HEK293 (cell line): ENCODE results near the gene KRT32.

ENCODE experiments used
- CTCF ChIA-PET: fragments of 350-600 bp; formaldehyde crosslinking; extraction: SDS; loops from one replicate; lab custom pipeline; 2021; ENCODE audit warnings: antibody characterized with exemption; lab: Yijun Ruan, JAX
- POLR2A ChIA-PET: fragments of 300-600 bp; formaldehyde crosslinking; extraction: SDS; loops from one replicate; lab custom pipeline; 2020; ENCODE audit warnings: antibody characterized with exemption, inconsistent platforms; lab: Yijun Ruan, JAX
- H3K27ac ChIP-seq: fragments of 200-500 bp; sonication (Bioruptor generic); 2 replicates; pipeline ENCODE4 v1.5.1; 2014; ENCODE audit warnings: low read depth, low read length, control low read depth, inconsistent platforms; ENCODE audit errors: extremely low read depth
- H3K36me3 ChIP-seq, 2 experiments: fragments of 200-500 bp in 1 of 2; sonication (Bioruptor generic) in 1 of 2; 1 replicate in 1 of 2; 2 replicates in 1 of 2; pipeline ENCODE4 v1.5.1; 2014 to 2017; ENCODE audit warnings: inconsistent platforms in 2 of 2, low read length in 2 of 2; ENCODE audit not compliant: control insufficient read depth in 2 of 2, insufficient read depth in 1 of 2
- H3K4me1 ChIP-seq: fragments of 200-500 bp; sonication (Bioruptor generic); 2 replicates; pipeline ENCODE4 v1.5.1; 2014; ENCODE audit warnings: mild to moderate bottlenecking, low read length, inconsistent platforms; ENCODE audit not compliant: control insufficient read depth, insufficient read depth
- H3K4me3 ChIP-seq: 2 replicates; pipeline ENCODE4 v1.5.1; 2011; ENCODE audit warnings: low read depth, mild to moderate bottlenecking, control low read depth, low read length, moderate library complexity
- H3K9me3 ChIP-seq: fragments of 200-500 bp; sonication (Bioruptor generic); 2 replicates; pipeline ENCODE4 v1.5.1; 2014; ENCODE audit warnings: low read depth, low read length, inconsistent platforms; ENCODE audit not compliant: control insufficient read depth, insufficient read depth
- KLF10 ChIP-seq: fragments of 450-650 bp; IDR thresholded peaks from 2 replicates; pipeline ENCODE4 v1.5.1; 2018; ENCODE audit warnings: missing biosample characterization, mild to moderate bottlenecking, missing genetic modification characterization
- KLF16 ChIP-seq: fragments of 450-650 bp; formaldehyde crosslinking; IDR thresholded peaks from 2 replicates; pipeline ENCODE4 v1.5.1; 2017; ENCODE audit warnings: missing biosample characterization, missing genetic modification characterization
- MEIS1 ChIP-seq: sonication (generic); formaldehyde crosslinking; IDR thresholded peaks from 2 replicates; pipeline ENCODE4 v1.8.1; 2022; ENCODE audit warnings: missing genetic modification reagents, mild to moderate bottlenecking, borderline replicate concordance
- MYNN ChIP-seq: fragments of 450-650 bp; formaldehyde crosslinking; IDR thresholded peaks from 2 replicates; pipeline ENCODE4 v1.5.1; 2016; ENCODE audit warnings: missing biosample characterization, missing genetic modification characterization, borderline replicate concordance
- SETDB1 ChIP-seq: IDR thresholded peaks from one replicate; pipeline ENCODE4 v1.6.1; 2017; ENCODE audit warnings: mild to moderate bottlenecking, low read length, moderate library complexity, mixed read lengths; ENCODE audit not compliant: insufficient read length
- ZBTB20 ChIP-seq: fragments of 450-650 bp; formaldehyde crosslinking; IDR thresholded peaks from 2 replicates; pipeline ENCODE4 v1.5.1; 2016; ENCODE audit warnings: missing biosample characterization, missing genetic modification characterization
- ZFHX2 ChIP-seq: fragments of 450-650 bp; formaldehyde crosslinking; conservative IDR thresholded peaks from 2 replicates; pipeline ENCODE4 v1.5.1; 2016; ENCODE audit warnings: missing biosample characterization, missing genetic modification characterization
- ZFP37 ChIP-seq: fragments of 450-650 bp; formaldehyde crosslinking; IDR thresholded peaks from 2 replicates; pipeline ENCODE4 v1.5.1; 2016; ENCODE audit warnings: missing biosample characterization, missing genetic modification characterization
- ZNF10 ChIP-seq: fragments of 450-650 bp; formaldehyde crosslinking; IDR thresholded peaks from 2 replicates; pipeline ENCODE4 v1.5.1; 2017; ENCODE audit warnings: missing biosample characterization, missing genetic modification characterization
- ZNF140 ChIP-seq: fragments of 450-650 bp; formaldehyde crosslinking; IDR thresholded peaks from 2 replicates; pipeline ENCODE4 v1.5.1; 2016; ENCODE audit warnings: missing biosample characterization, missing genetic modification characterization
- ZNF146 ChIP-seq: fragments of 450-650 bp; formaldehyde crosslinking; IDR thresholded peaks from 2 replicates; pipeline ENCODE4 v1.5.1; 2016; ENCODE audit warnings: missing biosample characterization, missing genetic modification characterization
- ZNF157 ChIP-seq: fragments of 450-650 bp; formaldehyde crosslinking; IDR thresholded peaks from 2 replicates; pipeline ENCODE4 v1.5.1; 2016; ENCODE audit warnings: missing biosample characterization, missing genetic modification characterization
- ZNF16 ChIP-seq: fragments of 450-650 bp; formaldehyde crosslinking; IDR thresholded peaks from 2 replicates; pipeline ENCODE4 v1.5.1; 2016; ENCODE audit warnings: low read depth, missing biosample characterization, missing genetic modification characterization
- ZNF19 ChIP-seq: fragments of 450-650 bp; formaldehyde crosslinking; IDR thresholded peaks from 2 replicates; pipeline ENCODE4; 2016; ENCODE audit warnings: missing biosample characterization, missing genetic modification characterization, low read depth
- ZNF214 ChIP-seq: fragments of 450-650 bp; formaldehyde crosslinking; IDR thresholded peaks from 2 replicates; pipeline ENCODE4 v1.5.1; 2017; ENCODE audit warnings: missing biosample characterization, mild to moderate bottlenecking, missing genetic modification characterization, borderline replicate concordance
- ZNF274 ChIP-seq, 2 experiments: fragments of 200-500 bp in 1 of 2; fragments of 450-650 bp in 1 of 2; sonication (Bioruptor generic) in 1 of 2; formaldehyde crosslinking in 1 of 2; IDR thresholded peaks; 2 replicates each; pipeline versions ENCODE4 v1.5.1 to v1.6.1; 2014 to 2016; ENCODE audit warnings: borderline replicate concordance in 1 of 2, inconsistent platforms in 1 of 2, low read length in 1 of 2, missing biosample characterization in 1 of 2, missing genetic modification characterization in 1 of 2
- ZNF350 ChIP-seq: fragments of 450-650 bp; formaldehyde crosslinking; IDR thresholded peaks from 2 replicates; pipeline ENCODE4 v1.5.0; 2017; ENCODE audit warnings: missing biosample characterization, mild to moderate bottlenecking, missing genetic modification characterization
- ZNF473 ChIP-seq: fragments of 450-650 bp; formaldehyde crosslinking; IDR thresholded peaks from 2 replicates; pipeline ENCODE4 v1.5.1; 2017; ENCODE audit warnings: missing biosample characterization, missing genetic modification characterization
- ZNF501 ChIP-seq: fragments of 450-650 bp; formaldehyde crosslinking; IDR thresholded peaks from 2 replicates; pipeline ENCODE4 v1.5.1; 2016; ENCODE audit warnings: missing biosample characterization, missing genetic modification characterization
- ZNF514 ChIP-seq: fragments of 450-650 bp; formaldehyde crosslinking; IDR thresholded peaks from 2 replicates; pipeline ENCODE4 v1.5.1; 2016; ENCODE audit warnings: missing biosample characterization, missing genetic modification characterization
- ZNF530 ChIP-seq: fragments of 450-650 bp; formaldehyde crosslinking; IDR thresholded peaks from 2 replicates; pipeline ENCODE4 v1.5.1; 2016; ENCODE audit warnings: low read depth, missing biosample characterization, missing genetic modification characterization
- ZNF544 ChIP-seq: fragments of 450-650 bp; formaldehyde crosslinking; IDR thresholded peaks from 2 replicates; pipeline ENCODE4 v1.5.0; 2017; ENCODE audit warnings: missing biosample characterization, missing genetic modification characterization
- ZXDB ChIP-seq: fragments of 450-650 bp; formaldehyde crosslinking; IDR thresholded peaks from 2 replicates; pipeline ENCODE4 v1.5.1; 2016; ENCODE audit warnings: missing biosample characterization, missing genetic modification characterization
- TF ChIP-seq, protein P1 (sequence below): fragments of 450-650 bp; formaldehyde crosslinking; IDR thresholded peaks from 2 replicates; pipeline ENCODE4 v1.5.1; 2016; ENCODE audit warnings: missing biosample characterization, missing genetic modification characterization
- TF ChIP-seq, protein P2 (sequence below): fragments of 450-650 bp; formaldehyde crosslinking; IDR thresholded peaks from 2 replicates; pipeline ENCODE4 v1.5.1; 2016; ENCODE audit warnings: missing biosample characterization, missing genetic modification characterization
- TF ChIP-seq, protein P3 (sequence below): fragments of 450-650 bp; formaldehyde crosslinking; IDR thresholded peaks from 2 replicates; pipeline ENCODE4 v1.5.1; 2016; ENCODE audit warnings: missing biosample characterization, missing genetic modification characterization

The KRT32 gene

DNA sequence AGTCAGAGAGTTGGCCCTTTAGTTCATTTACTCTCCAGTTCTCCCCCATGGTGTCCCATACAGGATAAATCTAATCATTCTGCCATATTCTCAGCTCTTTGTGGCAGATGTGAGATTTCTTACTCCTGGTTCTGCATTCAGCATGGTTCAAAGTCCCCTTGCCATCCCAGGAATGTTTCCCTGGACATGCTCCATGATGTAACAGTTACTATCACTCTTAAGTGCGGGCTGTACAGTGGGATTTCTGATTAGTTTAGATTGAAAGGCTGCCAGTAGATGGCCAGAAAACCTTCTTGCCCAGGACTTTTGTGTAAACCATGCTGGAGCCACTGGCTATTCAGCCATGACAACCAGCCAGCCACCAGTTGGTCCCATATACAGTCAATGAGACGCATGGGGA lies 53.2 kb downstream of the KRT32 start:
- Histone ChIP-seq H3K27ac (no peak overlapping the region), H3K9me3 (no peaks in the 10 kb centered on the region), H3K4me1 (no peaks in the 10 kb centered on the region), H3K4me3 (no peak overlapping the region), H3K36me3 (no peaks in the 10 kb centered on the region)
- TF ChIP-seq ZNF473 (tag by site-specific recombination) (no peak), KLF16 (tag by site-specific recombination) (no peak), ZNF19 (no peak), ZNF16 (tag by site-specific recombination) (no peak), MEIS1 (no peak), SETDB1 (no peak), ZNF530 (tag by site-specific recombination) (no peak), ZNF274 (IDR thresholded peaks at IDR 0.05; ENCODE audit: low read length) (no peak), ZNF274 (tag by site-specific recombination; IDR thresholded peaks at IDR 0.05; ENCODE audit: borderline replicate concordance) (no peak)
- TF ChIP-seq, protein P1, sequence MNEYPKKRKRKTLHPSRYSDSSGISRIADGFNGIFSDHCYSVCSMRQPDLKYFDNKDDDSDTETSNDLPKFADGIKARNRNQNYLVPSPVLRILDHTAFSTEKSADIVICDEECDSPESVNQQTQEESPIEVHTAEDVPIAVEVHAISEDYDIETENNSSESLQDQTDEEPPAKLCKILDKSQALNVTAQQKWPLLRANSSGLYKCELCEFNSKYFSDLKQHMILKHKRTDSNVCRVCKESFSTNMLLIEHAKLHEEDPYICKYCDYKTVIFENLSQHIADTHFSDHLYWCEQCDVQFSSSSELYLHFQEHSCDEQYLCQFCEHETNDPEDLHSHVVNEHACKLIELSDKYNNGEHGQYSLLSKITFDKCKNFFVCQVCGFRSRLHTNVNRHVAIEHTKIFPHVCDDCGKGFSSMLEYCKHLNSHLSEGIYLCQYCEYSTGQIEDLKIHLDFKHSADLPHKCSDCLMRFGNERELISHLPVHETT (tag by site-specific recombination), result no peak
- ChIA-PET POLR2A (interaction anchor here (1.2 kb wide), 1 partner anchor 274 kb away, joined by 7 read pairs; the partner anchor contains the start of gene EIF1), CTCF (interaction anchor here (1.0 to 1.3 kb wide), 2 partner anchors 73 to 135 kb away, joined by 3 to 6 read pairs; no protein-coding TSS in a partner anchor)

DNA sequence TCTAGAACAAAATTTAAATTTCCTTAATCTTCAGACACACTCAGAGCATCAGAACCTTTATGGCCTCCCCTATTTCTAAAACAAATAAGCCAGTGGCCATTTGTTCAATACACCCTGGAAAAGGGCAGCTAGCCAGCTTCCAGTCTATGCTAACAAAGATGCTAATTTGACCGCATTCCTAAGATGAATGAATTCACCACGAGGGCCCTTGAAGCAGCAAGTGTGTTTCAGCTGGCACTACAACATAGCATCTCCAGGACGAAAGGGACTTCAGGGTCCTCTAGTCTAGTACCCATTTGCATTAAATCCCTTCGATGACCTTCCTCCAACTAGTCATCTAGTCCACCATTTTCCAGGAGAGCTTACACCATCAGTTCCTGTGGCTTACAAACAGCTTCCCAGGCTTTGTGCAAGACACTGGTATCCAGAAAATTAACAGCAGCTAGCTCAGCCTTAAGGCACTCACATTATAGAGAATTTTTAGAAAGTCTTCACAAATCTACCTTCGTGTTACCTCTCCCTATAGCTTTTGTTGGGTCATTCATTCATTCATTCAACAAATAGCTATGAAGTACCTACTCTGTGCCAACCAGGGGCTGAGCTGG lies 53.7 kb downstream of the KRT32 start:
- Histone ChIP-seq H3K4me3 (no peak overlapping the region), H3K27ac (no peak overlapping the region), H3K9me3 (no peaks in the 10 kb centered on the region), H3K36me3 (no peaks in the 10 kb centered on the region), H3K4me1 (no peaks in the 10 kb centered on the region)
- TF ChIP-seq ZNF350 (tag by site-specific recombination), result no peak
- TF ChIP-seq ZNF157 (tag by site-specific recombination), result no peak
- no peak for TF ChIP-seq ZNF146
- no peak for TF ChIP-seq ZNF544
- TF ChIP-seq, protein P2, sequence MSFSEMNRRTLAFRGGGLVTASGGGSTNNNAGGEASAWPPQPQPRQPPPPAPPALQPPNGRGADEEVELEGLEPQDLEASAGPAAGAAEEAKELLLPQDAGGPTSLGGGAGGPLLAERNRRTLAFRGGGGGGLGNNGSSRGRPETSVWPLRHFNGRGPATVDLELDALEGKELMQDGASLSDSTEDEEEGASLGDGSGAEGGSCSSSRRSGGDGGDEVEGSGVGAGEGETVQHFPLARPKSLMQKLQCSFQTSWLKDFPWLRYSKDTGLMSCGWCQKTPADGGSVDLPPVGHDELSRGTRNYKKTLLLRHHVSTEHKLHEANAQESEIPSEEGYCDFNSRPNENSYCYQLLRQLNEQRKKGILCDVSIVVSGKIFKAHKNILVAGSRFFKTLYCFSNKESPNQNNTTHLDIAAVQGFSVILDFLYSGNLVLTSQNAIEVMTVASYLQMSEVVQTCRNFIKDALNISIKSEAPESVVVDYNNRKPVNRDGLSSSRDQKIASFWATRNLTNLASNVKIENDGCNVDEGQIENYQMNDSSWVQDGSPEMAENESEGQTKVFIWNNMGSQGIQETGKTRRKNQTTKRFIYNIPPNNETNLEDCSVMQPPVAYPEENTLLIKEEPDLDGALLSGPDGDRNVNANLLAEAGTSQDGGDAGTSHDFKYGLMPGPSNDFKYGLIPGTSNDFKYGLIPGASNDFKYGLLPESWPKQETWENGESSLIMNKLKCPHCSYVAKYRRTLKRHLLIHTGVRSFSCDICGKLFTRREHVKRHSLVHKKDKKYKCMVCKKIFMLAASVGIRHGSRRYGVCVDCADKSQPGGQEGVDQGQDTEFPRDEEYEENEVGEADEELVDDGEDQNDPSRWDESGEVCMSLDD (tag by site-specific recombination), result no peak
- no peak for TF ChIP-seq ZNF140
- TF ChIP-seq ZNF501 (tag by site-specific recombination), result no peak
- no peak for TF ChIP-seq KLF10 (tag by site-specific recombination)
- TF ChIP-seq ZBTB20, result no peak
- no peak for TF ChIP-seq ZXDB
- no peak for TF ChIP-seq ZFP37 (tag by site-specific recombination)
- no peak for TF ChIP-seq ZNF514
- TF ChIP-seq, protein P3, sequence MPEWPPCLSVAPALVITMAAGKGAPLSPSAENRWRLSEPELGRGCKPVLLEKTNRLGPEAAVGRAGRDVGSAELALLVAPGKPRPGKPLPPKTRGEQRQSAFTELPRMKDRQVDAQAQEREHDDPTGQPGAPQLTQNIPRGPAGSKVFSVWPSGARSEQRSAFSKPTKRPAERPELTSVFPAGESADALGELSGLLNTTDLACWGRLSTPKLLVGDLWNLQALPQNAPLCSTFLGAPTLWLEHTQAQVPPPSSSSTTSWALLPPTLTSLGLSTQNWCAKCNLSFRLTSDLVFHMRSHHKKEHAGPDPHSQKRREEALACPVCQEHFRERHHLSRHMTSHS, result no peak
- no peak for TF ChIP-seq ZNF214
- TF ChIP-seq MYNN (tag by site-specific recombination), result no peak
- no peak for TF ChIP-seq ZNF10
- no peak for TF ChIP-seq ZFHX2 (tag by site-specific recombination)
- ChIA-PET CTCF (interaction anchor here (1.0 to 1.7 kb wide), 3 partner anchors 74 to 250 kb away, joined by 3 to 6 read pairs (median 5); no protein-coding TSS in a partner anchor), POLR2A (interaction anchor here (1.2 kb wide), 1 partner anchor 275 kb away, joined by 7 read pairs; the partner anchor contains the start of gene EIF1)
